Mucosa of stomach (tissue), 1 donor: ENCODE measurements around the gene ATRN.
"Not testable (repeated sequence)": the region's sequence is repeated elsewhere in the genome, so short reads cannot be mapped to it uniquely, and the experiment has no call there.

Experiments
- H3K27me3 ChIP-seq: one replicate; pipeline ENCODE4 v1.7.0; 2013; ENCODE audit warnings: mild to moderate bottlenecking, low read length; ENCODE audit not compliant: control insufficient read depth, insufficient read depth
- H3K36me3 ChIP-seq: one replicate; pipeline ENCODE4 v1.7.0; 2013; ENCODE audit warnings: low read length; ENCODE audit not compliant: control insufficient read depth, insufficient read depth
- H3K4me1 ChIP-seq: one replicate; pipeline ENCODE4 v1.7.0; 2013; ENCODE audit warnings: mild to moderate bottlenecking, low read length; ENCODE audit not compliant: control insufficient read depth, insufficient read depth
- H3K4me3 ChIP-seq: one replicate; pipeline ENCODE4 v1.7.0; 2013; ENCODE audit warnings: low read length
- H3K9ac ChIP-seq: one replicate; pipeline ENCODE4 v1.7.0; 2013; ENCODE audit warnings: mild to moderate bottlenecking, low read length, moderate library complexity
- H3K9me3 ChIP-seq: one replicate; pipeline ENCODE4 v1.7.0; 2013; ENCODE audit warnings: mild to moderate bottlenecking, low read length, moderate library complexity; ENCODE audit not compliant: control insufficient read depth
- donor health status: Pancreatic carcinoma.

Gene ATRN

DNA sequence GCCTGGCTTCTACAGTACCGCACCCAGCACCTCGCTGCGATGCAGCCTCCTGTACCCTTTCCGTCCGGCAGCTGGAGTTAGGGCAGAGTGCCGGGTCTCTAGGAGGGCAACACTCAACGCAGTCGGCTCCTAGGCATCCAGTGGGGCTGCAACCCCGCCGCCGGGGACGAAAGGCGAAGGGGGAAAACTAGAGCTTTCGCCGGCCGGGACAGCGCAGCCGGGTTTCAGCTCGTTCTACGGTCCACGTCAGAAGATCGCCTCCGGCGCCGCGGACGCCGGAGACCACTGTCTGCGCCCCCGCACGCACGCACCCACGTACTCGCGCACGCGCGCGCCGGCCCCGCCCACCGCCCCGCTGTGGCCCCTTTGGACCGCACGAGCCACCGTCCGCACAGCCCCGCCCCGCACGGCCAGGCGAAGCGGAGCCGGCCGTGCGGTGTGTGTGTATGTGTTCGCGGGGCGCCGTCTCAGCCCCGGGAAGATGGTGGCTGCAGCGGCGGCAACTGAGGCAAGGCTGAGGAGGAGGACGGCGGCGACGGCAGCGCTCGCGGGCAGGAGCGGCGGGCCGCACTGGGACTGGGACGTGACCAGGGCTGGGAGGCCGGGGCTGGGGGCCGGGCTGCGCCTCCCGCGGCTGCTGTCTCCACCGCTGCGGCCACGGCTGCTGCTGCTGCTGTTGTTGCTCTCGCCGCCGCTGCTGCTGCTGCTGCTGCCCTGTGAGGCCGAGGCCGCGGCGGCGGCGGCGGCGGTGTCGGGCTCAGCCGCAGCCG is at the start of gene ATRN:
Gene ATRN, plus strand, starts transcription at position 392 of the 770 bp plus-strand sequence. Its CDS starts 90 bp downstream, at position 482.
- Histone ChIP-seq H3K4me3 (peak within 1 kb of the TSS; percentile 86), H3K4me1 (peaks cover 22% of the 10 kb centered on the region), H3K9ac (peak within 1 kb of the TSS; percentile 90), H3K36me3 (no peaks in the 10 kb centered on the region), H3K9me3 (no peaks in the 10 kb centered on the region), H3K27me3 (no peaks in the 10 kb centered on the region)

DNA sequence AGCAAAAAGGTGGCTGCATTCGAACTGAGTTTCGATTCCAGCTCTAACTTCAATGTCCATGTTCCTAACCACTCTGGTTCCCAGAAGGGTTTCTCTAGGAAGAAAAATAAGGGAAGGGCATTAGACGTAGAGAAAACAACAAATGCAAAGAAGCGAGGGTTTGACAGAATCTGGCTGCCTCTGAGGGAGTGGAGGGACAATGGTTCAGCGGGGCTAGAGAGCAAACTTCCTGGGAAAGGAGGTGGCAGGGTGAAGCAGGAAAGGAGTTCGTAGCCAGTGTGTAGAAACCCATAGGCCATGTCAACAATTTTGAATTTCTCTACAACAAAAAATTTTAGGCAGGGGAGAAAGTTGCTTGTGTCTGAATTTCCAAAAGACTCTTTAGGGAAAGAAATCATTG is 48.8 kb upstream of the ATRN start:
- H3K36me3 ChIP-seq, result no peaks in the 10 kb centered on the region
- no peaks in the 10 kb centered on the region for H3K4me1 ChIP-seq
- no peaks in the 10 kb centered on the region for H3K27me3 ChIP-seq
- no peak overlapping the region for H3K4me3 ChIP-seq
- no peaks in the 10 kb centered on the region for H3K9me3 ChIP-seq
- no peak overlapping the region for H3K9ac ChIP-seq

DNA sequence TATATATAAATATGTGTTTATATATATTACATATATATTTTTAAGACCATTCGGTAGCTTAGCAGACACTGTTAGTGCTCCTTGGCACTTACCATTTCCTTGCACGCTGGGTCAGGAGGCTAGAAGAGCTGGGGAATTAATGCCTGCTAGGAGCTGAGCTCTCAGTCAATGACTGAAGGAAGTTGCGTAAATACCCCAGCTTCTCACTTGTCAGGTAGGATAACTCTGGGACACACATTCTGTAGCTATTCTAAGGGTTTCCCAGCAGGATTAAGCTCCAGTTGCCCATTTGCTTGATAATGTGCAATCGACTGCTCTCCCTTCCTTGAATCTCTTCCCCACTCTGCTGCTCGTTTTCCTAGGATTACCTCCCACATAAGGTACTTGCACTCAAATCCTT is 47.7 kb upstream of the ATRN start:
- Histone ChIP-seq H3K9ac (no peak overlapping the region), H3K36me3 (no peaks in the 10 kb centered on the region), H3K4me3 (no peak overlapping the region), H3K27me3 (no peaks in the 10 kb centered on the region), H3K4me1 (no peaks in the 10 kb centered on the region), H3K9me3 (no peaks in the 10 kb centered on the region)

DNA sequence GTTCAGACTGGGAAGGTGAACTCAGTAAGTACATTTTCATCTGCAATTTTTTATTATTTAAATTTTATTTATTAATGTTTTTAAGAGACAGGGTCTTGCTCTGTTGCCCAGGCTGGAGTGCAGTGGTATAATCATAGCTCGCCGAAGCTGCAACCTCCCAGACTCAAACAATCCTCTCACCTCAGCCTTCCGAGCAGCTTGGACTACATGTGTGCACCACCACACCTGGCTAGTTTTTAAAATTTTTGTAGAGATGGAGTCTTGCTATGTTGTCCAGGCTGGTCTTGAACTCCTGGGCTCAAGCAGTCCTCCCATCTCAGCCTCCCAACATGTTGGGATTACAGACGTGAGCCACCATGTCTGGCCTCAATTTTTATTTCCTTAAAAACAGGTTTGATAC is 44.1 kb upstream of the ATRN start:
- H3K9ac ChIP-seq, H3K27me3 ChIP-seq, H3K36me3 ChIP-seq, H3K4me1 ChIP-seq, H3K9me3 ChIP-seq, H3K4me3 ChIP-seq: not testable (repeated sequence)

DNA sequence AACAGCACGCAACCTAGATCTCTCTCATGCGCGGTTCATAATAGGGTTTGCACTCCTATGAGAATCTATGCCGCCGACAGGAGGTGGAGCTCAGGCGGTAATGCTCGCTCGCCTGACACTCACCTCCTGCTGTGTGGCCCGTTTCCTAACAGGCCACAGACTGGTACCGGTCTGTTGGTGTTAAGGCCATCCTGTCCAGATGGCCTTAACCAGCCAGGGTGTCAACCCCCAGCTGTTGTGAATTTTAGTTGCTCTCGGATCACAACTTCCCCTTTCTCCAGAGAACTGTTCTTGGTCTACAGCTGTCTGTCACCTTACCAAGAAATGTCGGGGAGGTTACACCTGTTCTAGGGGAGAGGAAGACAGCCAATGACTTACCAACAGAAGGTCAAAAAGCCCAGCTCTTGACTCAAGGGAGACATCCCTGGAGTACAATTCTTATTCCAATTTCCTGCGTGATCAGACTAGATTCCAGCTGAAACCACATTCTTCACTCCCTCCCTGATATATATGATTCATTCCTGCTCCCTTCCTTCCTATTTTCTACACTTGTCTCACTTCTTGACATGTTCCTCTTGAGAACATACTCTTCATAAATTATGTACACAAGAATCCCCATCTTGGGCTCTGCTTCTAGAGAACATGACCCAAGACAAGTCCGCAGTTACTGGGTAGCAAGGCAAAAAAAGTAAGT is 40.3 kb upstream of the ATRN start:
- H3K36me3 ChIP-seq, result no peaks in the 10 kb centered on the region
- H3K9ac ChIP-seq, result no peak overlapping the region
- H3K4me3 ChIP-seq, result no peak overlapping the region

DNA sequence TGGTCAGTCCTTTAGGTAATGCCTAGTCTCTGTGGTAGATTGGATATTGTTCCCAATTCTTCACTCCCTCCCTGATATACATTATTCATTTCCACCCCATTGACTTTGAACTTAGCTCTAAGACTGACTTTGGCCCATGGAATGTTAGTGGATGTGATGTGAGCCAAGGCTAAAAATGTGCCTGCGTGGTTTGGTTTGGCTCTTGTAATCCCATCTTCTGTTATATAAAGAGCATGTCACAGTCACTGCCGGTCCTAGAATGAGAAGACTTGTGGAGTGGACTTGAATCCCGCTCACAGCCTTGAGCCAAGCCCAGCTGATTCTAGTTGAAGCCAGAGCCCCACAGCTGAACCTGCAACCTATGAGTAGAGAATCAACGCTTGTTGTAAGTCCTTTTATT is 39.7 kb upstream of the ATRN start:
- no peaks in the 10 kb centered on the region for H3K4me1 ChIP-seq

More for the DNA sequence above, 40.3 kb upstream of the ATRN start:
- Histone ChIP-seq H3K9me3 (no peaks in the 10 kb centered on the region), H3K4me1 (no peaks in the 10 kb centered on the region), H3K27me3 (no peaks in the 10 kb centered on the region)

DNA sequence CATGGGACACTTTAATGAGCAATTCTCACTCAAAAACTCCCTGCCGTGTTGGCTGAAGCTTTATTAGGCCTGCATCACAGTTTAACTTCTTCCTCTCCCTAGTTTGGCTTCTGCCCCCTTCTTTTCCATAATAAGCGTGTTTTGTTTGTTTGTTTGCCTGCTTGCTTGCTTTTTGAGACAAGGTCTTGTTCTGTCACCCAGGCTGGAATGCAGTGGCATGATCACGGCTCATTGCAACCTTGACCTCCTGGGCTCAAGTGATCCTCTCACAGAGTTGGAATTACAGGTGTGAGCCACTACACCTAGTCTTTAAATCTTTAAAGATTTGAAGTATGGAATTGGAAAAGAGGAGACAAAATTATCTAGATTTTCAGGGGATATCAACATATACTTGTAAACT is 38.0 kb upstream of the ATRN start:
- no peaks in the 10 kb centered on the region for H3K4me1 ChIP-seq

More for the DNA sequence above, 39.7 kb upstream of the ATRN start:
- H3K36me3 ChIP-seq, result no peaks in the 10 kb centered on the region
- H3K27me3 ChIP-seq, result no peaks in the 10 kb centered on the region
- H3K4me3 ChIP-seq, result no peak overlapping the region
- H3K9me3 ChIP-seq, result no peaks in the 10 kb centered on the region
- no peak overlapping the region for H3K9ac ChIP-seq

DNA sequence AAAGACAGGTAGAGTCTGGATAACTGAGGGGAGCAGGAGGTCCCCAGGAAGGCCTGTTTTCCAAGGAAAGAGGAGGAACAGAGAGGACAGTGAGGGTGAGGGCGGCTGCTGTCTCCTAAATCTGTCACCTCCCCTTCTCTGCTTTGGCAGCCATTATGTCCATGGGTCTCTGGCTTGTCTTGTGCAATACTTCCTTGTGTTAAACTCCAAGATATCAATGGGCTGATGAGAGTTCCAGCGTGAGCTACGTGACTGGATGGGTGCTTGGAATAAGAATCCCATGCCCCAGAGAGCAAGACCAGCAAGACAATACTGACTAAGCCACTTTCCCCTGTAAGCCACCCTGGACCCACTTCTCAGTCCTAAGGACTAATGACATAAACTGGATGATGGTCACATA is 37.1 kb upstream of the ATRN start:
- Histone ChIP-seq H3K36me3 (no peaks in the 10 kb centered on the region), H3K4me1 (no peaks in the 10 kb centered on the region), H3K27me3 (no peaks in the 10 kb centered on the region), H3K9ac (no peak overlapping the region), H3K4me3 (no peak overlapping the region), H3K9me3 (no peaks in the 10 kb centered on the region)

More for the DNA sequence above, 38.0 kb upstream of the ATRN start:
- no peak overlapping the region for H3K9ac ChIP-seq
- no peaks in the 10 kb centered on the region for H3K36me3 ChIP-seq
- H3K4me3 ChIP-seq, result no peak overlapping the region
- H3K9me3 ChIP-seq, result no peaks in the 10 kb centered on the region
- H3K27me3 ChIP-seq, result no peaks in the 10 kb centered on the region

DNA sequence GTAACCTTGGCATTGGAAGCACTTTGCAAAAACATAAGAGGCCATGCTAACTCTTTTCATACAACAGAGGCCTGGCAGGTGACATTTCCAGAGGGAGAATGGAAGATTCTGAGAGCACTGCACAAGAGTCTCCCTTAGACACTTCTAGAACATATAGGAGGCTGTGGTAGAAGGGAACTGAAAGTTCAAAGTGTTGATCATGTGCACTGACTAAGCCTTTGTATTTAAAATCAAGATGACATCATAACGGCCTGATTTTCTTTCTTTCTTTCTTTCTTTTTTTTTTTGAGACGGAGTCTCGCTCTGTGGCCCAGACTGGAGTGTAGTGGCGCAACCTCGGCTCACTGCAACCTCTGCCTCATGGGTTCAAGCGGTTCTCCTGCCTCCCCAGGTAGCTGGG is 36.6 kb upstream of the ATRN start:
- H3K9me3 ChIP-seq, result no peaks in the 10 kb centered on the region
- H3K9ac ChIP-seq, result no peak overlapping the region
- H3K27me3 ChIP-seq, result no peaks in the 10 kb centered on the region
- H3K4me1 ChIP-seq, result no peaks in the 10 kb centered on the region
- no peaks in the 10 kb centered on the region for H3K36me3 ChIP-seq
- H3K4me3 ChIP-seq, result no peak overlapping the region

DNA sequence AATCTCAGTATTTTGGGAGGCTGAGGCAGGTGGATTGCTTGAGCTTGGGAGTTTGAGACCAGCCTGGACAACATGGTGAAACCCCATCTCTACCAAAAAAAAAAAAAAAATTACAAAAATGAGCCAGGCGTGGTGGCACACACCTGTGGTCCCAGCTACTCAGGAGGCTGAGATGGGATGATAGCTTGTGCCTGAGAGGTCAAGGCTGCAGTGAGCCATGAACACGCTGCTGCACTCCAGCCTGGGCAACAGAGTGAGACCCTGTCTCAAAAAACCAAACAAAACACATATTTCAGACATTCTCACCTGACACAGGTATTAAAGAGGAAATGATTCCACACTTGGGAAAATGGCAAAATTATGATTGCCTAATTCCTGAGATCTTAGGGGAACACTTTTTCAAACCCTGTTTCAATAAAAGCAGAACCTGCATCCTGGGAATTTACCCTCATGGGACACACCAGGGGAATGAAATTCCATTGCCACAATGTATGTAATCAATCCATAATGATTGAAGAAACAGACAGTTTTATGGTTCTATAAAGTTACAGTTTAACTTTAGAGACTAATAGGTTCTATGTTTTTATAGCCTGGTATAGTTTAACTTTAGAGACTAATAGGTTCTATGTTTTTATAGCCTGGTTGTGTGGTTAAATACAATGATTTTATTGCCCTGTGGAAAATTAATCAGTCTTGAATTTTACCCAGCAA is 33.8 kb upstream of the ATRN start:
- Histone ChIP-seq H3K9me3 (no peaks in the 10 kb centered on the region), H3K36me3 (no peaks in the 10 kb centered on the region), H3K4me1 (no peaks in the 10 kb centered on the region), H3K9ac (no peak overlapping the region), H3K4me3 (no peak overlapping the region), H3K27me3 (no peaks in the 10 kb centered on the region)

DNA sequence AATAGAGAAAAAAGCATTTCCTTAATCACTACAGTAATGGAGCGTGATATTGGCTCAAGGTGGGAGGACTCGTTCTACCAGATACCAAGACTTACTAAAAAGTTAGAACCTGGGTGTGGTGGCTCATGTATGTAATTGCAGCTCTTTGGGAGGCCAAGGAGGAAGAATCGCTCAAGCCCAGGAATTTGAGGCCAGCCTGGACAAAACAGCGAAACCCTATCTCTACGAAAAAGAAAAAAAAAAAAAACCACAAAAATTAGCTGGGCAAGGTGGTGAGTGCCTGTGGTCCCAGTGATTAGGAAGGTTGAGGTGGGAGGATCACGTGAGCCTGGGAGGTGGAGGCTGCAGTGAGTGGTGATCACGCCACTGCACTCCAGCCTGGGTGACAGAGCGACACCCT is 24.0 kb upstream of the ATRN start:
- Histone ChIP-seq H3K36me3 (no peaks in the 10 kb centered on the region), H3K4me3 (no peak overlapping the region), H3K27me3 (no peaks in the 10 kb centered on the region), H3K9me3 (no peaks in the 10 kb centered on the region), H3K9ac (no peak overlapping the region), H3K4me1 (peaks cover 14% of the 10 kb centered on the region)

DNA sequence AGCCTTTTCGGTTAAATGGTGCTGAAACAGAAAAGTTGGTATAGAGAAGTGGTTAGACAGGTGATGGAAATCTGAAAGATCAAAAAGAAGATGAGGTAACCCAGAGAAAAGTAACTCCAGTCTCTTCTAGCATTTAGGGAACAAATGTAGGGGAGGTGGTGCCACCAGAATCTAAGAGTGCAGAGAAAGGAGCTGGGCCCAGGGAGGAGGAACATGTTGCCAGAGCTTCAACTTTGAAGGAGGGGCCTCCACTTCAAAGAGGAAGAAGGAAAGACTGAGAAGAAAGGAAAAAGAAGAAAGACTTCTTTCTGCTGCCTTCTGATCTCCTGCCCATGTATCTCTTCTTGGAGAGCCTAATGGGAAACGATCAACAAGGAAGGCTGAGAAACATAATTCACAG is 23.5 kb upstream of the ATRN start:
- H3K27me3 ChIP-seq, result no peaks in the 10 kb centered on the region

More for the DNA sequence above, 23.5 kb upstream of the ATRN start:
- no peaks in the 10 kb centered on the region for H3K9me3 ChIP-seq
- no peak overlapping the region for H3K9ac ChIP-seq
- no peaks in the 10 kb centered on the region for H3K36me3 ChIP-seq
- H3K4me3 ChIP-seq, result no peak overlapping the region
- H3K4me1 ChIP-seq, result peaks cover 14% of the 10 kb centered on the region
